Astrocyte of the spinal cord (primary cell): Measurements from ENCODE around the gene NRIP1.

Experiments
- DNase-seq: peaks from one replicate; pipeline ENCODE4 v3.0.0; 2011; ENCODE audit warnings: low read depth, low spot score
- H3K4me3 ChIP-seq: 2 replicates; pipeline ENCODE4 v1.5.1; 2011; ENCODE audit warnings: low read depth, mild to moderate bottlenecking, low read length, moderate library complexity
- in situ Hi-C: cut with HindIII; loops from 2 replicates; pipeline ENCODE4 v1.10.0; 2017; ENCODE audit warnings: low sequenced_read_pairs
- TF ChIP-seq, protein P1 (sequence below): IDR thresholded peaks from 2 replicates; pipeline ENCODE4 v1.5.1; 2012; ENCODE audit warnings: low read depth, mild to moderate bottlenecking, low read length, inconsistent platforms

Gene NRIP1, protein sequence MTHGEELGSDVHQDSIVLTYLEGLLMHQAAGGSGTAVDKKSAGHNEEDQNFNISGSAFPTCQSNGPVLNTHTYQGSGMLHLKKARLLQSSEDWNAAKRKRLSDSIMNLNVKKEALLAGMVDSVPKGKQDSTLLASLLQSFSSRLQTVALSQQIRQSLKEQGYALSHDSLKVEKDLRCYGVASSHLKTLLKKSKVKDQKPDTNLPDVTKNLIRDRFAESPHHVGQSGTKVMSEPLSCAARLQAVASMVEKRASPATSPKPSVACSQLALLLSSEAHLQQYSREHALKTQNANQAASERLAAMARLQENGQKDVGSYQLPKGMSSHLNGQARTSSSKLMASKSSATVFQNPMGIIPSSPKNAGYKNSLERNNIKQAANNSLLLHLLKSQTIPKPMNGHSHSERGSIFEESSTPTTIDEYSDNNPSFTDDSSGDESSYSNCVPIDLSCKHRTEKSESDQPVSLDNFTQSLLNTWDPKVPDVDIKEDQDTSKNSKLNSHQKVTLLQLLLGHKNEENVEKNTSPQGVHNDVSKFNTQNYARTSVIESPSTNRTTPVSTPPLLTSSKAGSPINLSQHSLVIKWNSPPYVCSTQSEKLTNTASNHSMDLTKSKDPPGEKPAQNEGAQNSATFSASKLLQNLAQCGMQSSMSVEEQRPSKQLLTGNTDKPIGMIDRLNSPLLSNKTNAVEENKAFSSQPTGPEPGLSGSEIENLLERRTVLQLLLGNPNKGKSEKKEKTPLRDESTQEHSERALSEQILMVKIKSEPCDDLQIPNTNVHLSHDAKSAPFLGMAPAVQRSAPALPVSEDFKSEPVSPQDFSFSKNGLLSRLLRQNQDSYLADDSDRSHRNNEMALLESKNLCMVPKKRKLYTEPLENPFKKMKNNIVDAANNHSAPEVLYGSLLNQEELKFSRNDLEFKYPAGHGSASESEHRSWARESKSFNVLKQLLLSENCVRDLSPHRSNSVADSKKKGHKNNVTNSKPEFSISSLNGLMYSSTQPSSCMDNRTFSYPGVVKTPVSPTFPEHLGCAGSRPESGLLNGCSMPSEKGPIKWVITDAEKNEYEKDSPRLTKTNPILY (N-terminal part only)

DNA sequence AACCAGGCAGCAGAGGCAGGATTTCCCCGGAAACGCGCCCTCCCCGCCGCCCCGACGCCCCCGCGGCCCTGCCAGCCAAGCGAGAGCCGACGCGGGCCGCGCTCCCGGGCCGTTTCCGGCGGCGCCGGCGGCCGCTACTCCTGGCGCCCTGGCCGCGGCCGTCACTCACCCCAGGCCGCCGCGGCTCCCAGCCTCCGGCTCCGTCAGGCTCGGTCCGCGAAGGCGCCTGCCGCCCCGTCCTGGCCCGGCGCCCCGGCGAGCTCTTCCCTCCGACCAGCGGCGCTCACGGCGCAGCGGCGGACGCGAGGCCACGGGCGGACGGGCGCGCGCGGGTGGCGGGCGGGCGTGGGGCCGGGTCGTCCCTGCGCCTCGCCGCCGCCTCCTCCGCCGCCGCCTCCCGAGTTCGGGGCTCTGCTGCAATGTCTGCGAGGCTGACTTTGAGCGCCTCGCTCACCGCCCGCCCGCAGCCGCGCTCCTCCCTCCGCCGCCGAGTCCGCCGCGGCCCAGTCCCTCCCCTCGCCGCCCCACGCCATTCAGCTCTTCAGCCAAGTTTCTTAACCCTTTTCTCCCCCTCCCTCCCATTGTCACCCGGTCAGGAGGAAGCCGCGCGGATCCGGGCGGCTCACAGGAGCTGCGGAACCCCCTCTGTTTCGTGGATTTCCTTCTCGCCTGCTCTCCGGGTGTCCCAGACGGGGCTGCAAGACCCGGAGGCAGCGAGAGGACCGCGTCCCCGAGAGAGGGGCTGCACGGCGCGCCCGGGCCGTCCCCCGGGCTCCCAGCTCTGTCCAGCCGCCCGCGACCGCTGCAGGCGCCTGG is at the start of gene NRIP1:
TSS of gene NRIP1 (minus strand) at position 425 of the 816 bp plus-strand sequence. CDS start 96,808 bp downstream, outside the sequence.
- in situ Hi-C loops, result no loop called here

DNA sequence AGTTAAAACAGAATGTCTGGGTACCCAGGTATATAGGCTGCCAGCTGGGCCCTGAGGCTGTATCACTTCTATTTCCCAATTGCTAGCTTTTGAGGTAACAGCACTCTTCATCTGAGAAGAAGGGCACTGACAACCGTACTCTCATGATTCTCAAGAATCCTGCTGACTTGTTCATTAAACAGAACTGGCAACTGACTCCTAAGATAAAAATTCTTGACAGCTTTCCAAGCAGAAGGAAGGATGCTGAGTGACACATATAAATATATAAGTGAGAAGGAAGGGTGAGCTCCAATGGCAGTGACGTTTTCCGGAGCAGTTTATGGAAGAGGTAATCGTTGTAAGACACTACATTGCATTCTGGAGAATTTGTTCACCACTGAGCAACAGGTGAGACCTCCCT is 48.1 kb upstream of the NRIP1 start:
- no peak for DNase-seq
- in situ Hi-C loops, result no loop called here
- TF ChIP-seq, protein P1, sequence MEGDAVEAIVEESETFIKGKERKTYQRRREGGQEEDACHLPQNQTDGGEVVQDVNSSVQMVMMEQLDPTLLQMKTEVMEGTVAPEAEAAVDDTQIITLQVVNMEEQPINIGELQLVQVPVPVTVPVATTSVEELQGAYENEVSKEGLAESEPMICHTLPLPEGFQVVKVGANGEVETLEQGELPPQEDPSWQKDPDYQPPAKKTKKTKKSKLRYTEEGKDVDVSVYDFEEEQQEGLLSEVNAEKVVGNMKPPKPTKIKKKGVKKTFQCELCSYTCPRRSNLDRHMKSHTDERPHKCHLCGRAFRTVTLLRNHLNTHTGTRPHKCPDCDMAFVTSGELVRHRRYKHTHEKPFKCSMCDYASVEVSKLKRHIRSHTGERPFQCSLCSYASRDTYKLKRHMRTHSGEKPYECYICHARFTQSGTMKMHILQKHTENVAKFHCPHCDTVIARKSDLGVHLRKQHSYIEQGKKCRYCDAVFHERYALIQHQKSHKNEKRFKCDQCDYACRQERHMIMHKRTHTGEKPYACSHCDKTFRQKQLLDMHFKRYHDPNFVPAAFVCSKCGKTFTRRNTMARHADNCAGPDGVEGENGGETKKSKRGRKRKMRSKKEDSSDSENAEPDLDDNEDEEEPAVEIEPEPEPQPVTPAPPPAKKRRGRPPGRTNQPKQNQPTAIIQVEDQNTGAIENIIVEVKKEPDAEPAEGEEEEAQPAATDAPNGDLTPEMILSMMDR, result no peak
- H3K4me3 ChIP-seq, result no peak overlapping the region

More for the DNA sequence above, at the start of gene NRIP1:
- H3K4me3 ChIP-seq, result peak within 1 kb of the TSS; percentile 87
- DNase-seq, result peak; percentile 96
- TF ChIP-seq, protein P1, result no peak

DNA sequence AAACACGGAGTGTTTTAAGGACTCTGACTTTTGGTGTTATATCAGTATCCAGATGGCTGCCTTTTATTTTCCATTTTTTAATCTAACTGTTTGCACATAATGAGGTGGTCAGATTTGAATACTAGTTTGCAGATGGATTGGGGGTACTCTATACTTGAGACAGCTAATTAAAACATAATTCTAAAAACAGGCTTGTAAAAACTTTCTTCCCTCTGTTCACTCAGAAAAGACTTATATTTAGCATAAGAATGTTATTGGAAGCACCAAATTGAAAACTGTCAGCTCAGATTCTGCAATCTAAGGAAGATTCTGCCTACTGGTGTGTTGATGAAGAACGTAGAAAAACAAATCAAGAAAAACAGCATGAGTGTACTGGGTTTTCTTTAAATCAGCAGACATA is 44.0 kb upstream of the NRIP1 start:
- in situ Hi-C loops, result no loop called here
- H3K4me3 ChIP-seq, result no peak overlapping the region
- DNase-seq, result no peak
- TF ChIP-seq, protein P1, result no peak

DNA sequence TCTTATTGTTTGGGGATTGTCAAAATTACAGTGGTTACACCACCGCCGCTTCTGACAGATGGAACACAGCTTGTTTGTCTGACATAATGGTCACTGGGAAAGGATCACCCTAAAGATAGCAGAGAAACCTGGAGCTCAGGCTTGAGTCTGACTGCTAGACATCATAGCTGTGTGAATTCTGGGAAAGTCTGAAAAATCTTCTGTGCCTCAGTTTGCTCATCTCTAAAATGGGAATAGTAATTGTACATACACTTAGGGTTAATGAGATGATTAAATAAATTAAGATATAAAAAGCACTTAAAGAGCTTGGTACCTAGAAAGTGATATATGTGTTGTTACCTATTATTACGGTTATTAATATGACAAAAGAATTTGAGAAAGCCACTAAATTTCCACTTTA is 39.7 kb upstream of the NRIP1 start:
- in situ Hi-C loops, result no loop called here
- DNase-seq, result no peak
- H3K4me3 ChIP-seq, result no peak overlapping the region
- TF ChIP-seq, protein P1, result no peak

DNA sequence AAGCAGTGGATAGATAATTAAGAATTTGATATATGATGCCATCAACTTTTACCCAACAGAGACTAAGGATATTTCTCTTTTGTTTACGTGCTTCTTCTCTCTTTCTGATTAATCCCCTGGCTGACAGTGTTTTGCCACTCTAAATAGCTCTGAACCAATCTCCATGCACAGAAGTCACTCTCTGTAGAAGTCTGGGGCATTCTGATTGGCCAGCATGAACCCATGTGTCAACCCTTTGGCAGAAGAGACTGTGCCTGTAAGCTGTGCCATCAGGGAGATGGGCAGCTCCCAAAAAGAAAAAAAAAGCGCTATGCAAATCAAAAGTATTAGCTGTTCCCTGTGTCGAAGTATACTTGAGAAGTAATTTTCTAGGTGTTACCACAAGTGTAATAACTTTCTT is 34.1 kb upstream of the NRIP1 start:
- DNase-seq, result no peak
- in situ Hi-C loops, result no loop called here
- TF ChIP-seq, protein P1, result no peak
- H3K4me3 ChIP-seq, result no peak overlapping the region
